Measurements from ENCODE around the gene ATF3.

DNA sequence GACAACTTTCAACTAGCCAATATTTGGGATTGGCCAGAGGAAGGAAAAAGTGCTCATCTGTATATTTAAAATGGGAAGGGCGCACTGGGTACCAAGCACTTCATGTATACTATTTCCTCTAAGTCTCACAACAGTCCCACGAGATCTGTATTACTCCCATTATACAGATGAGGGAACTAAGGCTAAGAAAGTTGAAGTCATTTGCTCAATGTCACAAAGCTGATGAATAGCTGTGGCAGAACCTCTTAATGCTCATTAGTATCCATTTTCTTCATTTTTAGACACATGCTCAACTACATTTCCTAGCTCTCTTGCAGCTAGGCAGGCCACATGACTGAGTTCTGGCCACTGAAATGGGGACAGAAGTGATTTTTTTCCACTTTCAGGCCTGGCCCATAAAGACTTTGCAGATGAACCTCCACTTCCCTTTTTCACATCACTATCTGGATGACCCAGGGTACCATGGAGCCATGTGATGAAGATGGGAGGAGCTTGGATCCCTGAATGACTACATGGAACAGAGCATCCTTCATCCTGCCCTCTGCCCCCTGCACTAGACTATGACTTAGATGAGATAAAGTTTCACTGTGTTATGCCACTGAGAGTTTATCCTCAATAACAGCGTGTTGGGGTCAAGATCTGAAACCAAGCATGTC, 31.8 kb downstream of the ATF3 start:
- TF ChIP-seq, protein P1, sequence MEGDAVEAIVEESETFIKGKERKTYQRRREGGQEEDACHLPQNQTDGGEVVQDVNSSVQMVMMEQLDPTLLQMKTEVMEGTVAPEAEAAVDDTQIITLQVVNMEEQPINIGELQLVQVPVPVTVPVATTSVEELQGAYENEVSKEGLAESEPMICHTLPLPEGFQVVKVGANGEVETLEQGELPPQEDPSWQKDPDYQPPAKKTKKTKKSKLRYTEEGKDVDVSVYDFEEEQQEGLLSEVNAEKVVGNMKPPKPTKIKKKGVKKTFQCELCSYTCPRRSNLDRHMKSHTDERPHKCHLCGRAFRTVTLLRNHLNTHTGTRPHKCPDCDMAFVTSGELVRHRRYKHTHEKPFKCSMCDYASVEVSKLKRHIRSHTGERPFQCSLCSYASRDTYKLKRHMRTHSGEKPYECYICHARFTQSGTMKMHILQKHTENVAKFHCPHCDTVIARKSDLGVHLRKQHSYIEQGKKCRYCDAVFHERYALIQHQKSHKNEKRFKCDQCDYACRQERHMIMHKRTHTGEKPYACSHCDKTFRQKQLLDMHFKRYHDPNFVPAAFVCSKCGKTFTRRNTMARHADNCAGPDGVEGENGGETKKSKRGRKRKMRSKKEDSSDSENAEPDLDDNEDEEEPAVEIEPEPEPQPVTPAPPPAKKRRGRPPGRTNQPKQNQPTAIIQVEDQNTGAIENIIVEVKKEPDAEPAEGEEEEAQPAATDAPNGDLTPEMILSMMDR (IDR thresholded peaks at IDR 0.05): no peak
- TF ChIP-seq POLR2A (IDR thresholded peaks at IDR 0.05): no peak

Measured in lower leg skin (tissue), 3 donors.